GM19397 (cell line): ENCODE results near the gene EPM2AIP1.
A peak's percentile ranks its signal among the peaks of the same experiment; 100 is the strongest.
"Not testable (repeated sequence)": the region's sequence is repeated elsewhere in the genome, so short reads cannot be mapped to it uniquely, and the experiment has no call there.

Source experiments
- ATAC-seq: cut with Tn5 transposase; IDR thresholded peaks from one replicate; pipeline ENCODE4 v1.9.1; 2021; ENCODE audit warnings: mild to moderate bottlenecking, moderate library complexity; ENCODE audit not compliant: unreplicated experiment

The EPM2AIP1 gene

GRCh38 chr3:36993326-36994283 is 674 bp upstream of the EPM2AIP1 start, which contains the start of gene MLH1:
TSS of gene MLH1 (plus strand) at chr3:36993518. CDS start at chr3:36993548, 30 bp downstream.
- peak; percentile 91 for ATAC-seq

DNA sequence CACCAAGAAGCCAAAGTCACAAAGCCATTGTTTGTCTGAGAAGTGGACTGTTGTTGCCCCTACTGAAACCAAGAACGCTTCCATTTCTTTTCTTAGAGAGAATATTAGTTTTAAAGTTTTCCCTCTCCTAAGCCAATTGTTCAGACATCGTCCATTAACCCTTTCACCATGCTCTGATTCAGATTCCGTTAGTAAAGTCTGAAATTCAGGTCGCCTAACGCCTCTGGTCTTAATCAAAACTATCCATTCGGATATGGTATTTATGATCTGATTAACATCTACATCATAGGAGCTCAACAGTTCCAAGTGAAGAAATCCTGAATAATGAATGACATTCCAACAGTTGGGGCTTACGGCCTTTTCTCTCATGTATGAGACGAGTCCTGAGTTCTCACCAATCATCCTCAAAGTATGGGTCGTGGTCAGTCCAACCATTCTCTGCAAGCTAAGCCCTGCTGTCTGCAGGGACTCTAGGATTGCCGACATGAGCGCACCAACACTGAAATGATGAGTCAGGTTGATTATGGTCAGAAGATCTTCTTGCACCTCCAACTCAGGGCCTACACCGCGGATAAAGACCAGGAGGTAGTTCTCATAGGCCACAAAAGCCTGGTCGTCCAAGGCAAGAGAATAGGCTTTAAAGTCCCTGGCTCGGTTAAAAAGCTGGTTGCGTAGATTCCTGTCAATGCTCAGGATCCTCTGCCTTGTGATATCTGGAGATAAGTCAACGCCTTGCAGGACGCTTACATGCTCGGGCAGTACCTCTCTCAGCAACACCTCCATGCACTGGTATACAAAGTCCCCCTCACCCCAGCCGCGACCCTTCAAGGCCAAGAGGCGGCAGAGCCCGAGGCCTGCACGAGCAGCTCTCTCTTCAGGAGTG is 767 bp downstream of the EPM2AIP1 start:
- no peak for ATAC-seq

DNA sequence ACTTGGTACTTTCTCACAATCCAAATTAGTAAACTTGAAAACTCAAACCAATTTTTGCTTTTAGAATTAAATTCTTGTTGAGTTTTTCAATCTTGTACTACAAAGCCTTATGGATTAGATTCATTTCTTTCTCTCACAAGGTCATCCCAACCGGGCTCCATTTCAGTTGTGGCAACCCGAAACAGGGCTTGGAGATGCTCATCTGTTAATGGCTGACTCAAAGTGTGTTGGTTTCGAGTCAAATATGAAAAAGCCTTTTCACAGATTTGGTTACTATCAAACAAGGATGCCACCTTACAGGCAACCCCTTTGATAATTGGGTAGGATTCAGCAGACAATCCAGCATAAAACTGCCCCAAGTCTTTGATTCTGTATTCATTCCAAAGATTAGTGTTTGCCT is 1.8 kb downstream of the EPM2AIP1 start:
- no peak for ATAC-seq

GRCh38 chr3:36989568-36989967 is 3.4 kb downstream of the EPM2AIP1 start:
- no peak for ATAC-seq

DNA sequence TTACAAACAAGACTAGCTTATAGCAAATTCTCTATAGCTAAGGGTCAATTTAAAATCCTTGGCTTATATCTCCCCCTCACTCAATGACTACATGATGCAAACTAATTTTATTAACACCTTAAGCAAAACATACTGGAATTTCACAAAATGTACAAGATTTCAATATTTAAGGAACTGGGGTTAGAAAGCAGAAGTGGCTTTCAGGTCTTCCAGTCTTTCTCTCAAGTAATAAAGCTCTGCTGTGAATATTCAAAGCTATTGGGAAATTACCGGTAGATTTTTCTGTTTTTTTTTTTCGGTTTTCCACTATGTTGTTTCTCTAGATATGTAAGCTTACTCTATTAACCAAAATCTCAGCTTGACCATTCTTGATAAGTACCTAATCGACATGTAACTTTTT is 3.9 kb downstream of the EPM2AIP1 start:
- ATAC-seq: no peak

- no peak for ATAC-seq
Observed at GRCh38 chr3:36988356-36988755, 4.6 kb downstream of the EPM2AIP1 start.

DNA sequence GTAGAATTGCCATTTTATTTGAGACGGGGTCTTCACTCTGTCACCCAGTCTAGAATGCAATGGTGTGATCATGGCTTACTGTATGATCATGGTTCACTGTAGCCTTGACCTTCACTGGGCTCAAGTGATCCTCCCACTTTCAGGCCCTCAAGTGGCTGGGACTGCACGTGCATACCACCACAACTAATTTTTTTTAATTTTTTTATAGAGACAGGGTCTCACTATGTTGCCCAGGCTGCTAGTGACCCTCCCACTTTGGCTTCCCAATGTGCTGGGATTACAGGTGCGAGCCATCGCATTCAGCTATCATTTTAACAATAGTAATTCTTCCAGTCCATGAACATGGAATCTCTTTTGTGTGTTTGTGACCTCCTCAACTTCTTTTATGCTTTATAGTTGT is 11.9 kb downstream of the EPM2AIP1 start:
- no peak for ATAC-seq

DNA sequence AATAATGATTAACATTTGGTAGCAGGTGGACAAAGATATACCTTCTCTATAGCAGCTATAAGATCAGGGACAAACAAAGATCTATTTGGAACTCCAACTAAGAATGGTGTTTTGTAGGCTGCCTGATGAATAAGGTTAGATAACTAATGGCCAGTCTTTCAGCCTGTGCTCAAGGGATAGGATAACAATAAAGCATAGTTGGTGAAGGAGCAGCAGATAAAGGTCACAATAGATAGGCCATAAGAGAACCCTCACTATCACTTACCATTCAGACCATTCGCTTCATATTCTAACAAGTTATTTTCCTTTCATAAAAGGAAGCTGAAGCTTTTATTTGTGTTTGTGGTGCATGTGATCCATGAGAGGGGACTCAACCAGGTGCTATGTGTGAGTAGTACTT is 19.8 kb downstream of the EPM2AIP1 start:
- no peak for ATAC-seq

GRCh38 chr3:36972163-36972562 is 20.8 kb downstream of the EPM2AIP1 start:
- no peak for ATAC-seq

DNA sequence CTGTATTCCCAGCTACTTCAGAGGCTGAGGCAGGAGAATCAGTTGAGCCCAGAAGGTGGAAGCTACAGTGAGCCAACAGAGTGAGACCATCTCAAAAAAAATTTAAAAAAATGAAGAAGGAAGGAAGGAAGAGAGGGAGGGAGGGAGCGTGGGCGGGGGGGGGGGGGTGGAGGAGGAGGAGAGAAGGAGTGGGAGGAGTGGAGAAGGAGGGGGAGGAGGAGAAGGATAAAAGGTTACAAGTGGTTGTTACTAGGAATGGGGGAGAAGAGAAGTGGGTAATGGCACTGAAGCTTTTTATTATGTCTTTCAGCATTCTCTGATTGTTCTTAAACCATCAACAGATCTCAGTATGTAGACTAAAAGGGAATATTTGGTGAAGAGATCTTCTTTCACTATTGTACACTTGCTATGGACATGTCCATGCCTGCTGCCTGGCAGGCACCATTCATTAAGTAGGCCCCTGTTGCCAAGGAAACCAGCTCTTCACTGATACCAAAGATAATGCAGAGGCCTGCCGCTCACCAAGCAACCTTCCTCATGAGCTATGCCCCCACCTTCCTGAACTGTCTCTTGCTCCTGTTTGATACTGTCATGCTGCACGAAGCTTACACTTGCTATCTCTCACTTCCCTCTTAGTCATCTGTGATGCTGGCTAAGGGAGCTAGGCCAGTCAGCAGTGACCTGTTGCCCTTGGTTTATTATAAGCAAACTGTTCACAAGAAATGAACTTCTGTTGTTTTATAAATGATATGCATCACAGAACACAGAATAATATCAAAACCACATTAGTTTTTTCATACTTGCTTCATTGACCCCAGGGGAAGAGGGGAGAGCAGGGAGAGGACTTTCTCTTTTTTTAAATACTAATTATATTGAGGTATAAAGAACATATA is 23.1 kb downstream of the EPM2AIP1 start:
- peak; percentile 97 for ATAC-seq

DNA sequence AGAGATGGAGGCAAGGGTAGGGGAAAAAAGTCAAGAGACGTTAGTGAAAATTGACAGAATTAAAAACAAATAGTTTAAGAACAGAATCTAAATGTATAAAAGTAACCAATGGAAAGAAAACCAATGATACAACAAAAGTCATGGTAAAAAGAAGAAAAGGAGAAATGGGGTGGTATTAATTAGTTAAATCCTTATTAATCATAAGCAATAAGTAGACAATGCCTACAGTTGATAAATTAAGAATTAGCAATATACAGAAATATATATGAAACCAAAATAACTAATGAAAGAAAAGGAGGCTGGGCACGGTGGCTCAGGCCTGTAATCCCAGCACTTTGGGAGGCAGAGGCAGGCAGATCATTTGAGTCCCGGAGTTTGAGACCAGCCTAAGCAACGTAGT is 23.8 kb downstream of the EPM2AIP1 start:
- ATAC-seq: no peak

GRCh38 chr3:36965440-36965839 is 27.5 kb downstream of the EPM2AIP1 start:
- ATAC-seq: no peak

GRCh38 chr3:36964817-36965216 is 28.1 kb downstream of the EPM2AIP1 start:
- no peak for ATAC-seq

GRCh38 chr3:36964331-36964730 is 28.6 kb downstream of the EPM2AIP1 start:
- ATAC-seq: no peak

GRCh38 chr3:36963008-36963407 is 29.9 kb downstream of the EPM2AIP1 start:
- ATAC-seq: not testable (repeated sequence)

DNA sequence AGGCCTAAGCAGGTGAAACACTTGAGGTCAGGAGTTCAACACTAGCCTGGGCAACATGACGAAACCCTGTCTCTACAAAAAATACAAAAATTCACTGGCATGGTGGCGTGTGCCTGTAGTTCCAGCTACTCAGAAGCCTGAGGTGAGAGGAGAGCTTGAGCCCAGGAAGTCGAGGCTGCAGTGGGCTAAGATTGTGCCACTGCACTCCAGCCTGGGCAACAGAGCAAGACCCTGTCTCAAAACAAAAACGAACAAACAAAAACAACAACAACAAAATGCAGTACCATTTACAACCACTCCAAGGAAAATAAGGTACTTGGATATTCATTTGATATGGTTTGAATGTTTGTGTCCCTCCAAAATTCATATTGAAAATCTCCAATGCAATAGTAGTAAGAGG is 32.4 kb downstream of the EPM2AIP1 start:
- ATAC-seq: no peak

DNA sequence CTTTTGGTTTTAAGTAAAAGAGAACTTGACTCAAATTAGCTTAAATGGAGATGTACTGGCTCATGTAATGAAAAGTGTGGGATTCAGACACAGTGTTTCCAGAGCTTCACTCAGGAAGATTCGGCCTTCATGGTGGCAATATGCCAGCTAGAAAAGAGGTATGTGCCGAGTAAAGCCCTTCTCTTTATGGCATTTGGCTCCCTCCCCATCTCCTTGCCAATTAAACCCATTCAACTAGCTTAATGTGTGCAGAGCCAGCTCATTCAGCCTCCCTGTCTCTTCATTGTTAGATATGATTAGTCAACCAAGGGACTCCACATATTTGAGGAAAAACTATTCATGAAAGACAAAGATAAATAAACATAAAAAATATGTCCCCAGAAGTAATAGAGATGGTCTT is 33.1 kb downstream of the EPM2AIP1 start:
- no peak for ATAC-seq

- ATAC-seq: no peak
Observed at GRCh38 chr3:36957862-36958686, 34.9 kb downstream of the EPM2AIP1 start.

- no peak for ATAC-seq
Observed at GRCh38 chr3:36957063-36957462, 35.9 kb downstream of the EPM2AIP1 start.

GRCh38 chr3:36956155-36956554 is 36.8 kb downstream of the EPM2AIP1 start:
- ATAC-seq: no peak
